T-helper 1 cell treated with Interleukin-12 subunit alpha and Interleukin-12 subunit beta and Interleukin-4 antibody, amounts not matched to agents 30 ng/mL and 1 ng/mL, for 36 hours (primary cell): ENCODE measurements around the gene PAGE3. TPM values are rescaled to one million over a fixed set of nuclear protein-coding genes. Genes with fewer than 3 reads are reported as not detected.

Experiments used
- intact Hi-C: fragments of 100-400 bp; cut with micrococcal nuclease; formaldehyde crosslinking; loops from one replicate; pipeline ENCODE4 v1.15.1; 2024
- total RNA-seq: library from RNA; stranded (reverse); gene quantifications from 2 replicates; pipeline ENCODE4 v1.2.3, GENCODE V29; 2022

Gene PAGE3, protein sequence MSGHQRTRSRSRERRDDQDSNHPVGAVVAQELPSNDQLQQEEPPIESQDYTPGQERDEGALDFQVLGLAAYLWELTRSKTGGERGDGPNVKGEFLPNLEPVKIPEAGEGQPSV
- not detected in 2 replicates for total RNA-seq

DNA sequence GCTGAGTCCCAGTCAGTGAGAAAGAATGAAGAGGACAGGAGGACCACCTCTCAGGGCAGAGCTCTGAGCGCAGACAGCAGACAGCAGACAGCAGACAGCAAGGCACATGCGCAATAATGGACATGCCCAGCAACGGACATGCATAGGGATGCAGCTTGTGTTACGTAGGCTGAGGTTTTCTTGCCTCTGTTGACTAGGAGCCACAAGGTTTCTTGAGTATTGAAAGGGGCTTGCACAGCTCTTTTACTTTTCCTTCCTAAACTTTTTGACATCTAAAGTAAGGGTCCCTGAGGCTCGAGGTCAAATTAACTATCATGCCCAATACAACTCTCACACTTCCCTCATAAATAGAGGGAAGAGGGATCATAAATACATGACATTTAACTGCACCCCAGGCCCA is at the start of gene PAGE3:
Gene PAGE3, minus strand, starts transcription at position 101 of the 400 bp plus-strand sequence. CDS start 1,013 bp downstream, outside the sequence.
- intact Hi-C loops: no loop called here

DNA sequence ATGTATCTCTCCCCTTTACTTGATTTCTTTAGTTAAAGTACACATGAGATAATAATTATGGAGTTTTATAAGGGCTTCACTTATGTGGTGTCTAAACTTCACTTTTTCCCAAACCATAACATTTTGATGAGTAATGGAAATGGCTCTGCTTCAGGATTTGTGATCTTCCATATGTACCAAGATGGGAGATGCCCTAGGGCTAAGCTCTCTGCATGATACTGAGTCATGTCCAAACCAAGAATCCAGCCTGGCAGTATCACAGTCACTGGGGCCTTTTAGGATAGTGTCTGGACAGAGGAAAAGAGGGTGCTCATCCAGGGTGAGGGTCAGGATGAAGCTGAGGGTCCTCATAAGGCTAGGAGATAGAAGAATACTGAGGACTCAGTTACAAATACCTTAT is 47.9 kb upstream of the PAGE3 start:
- intact Hi-C loops: no loop called here

DNA sequence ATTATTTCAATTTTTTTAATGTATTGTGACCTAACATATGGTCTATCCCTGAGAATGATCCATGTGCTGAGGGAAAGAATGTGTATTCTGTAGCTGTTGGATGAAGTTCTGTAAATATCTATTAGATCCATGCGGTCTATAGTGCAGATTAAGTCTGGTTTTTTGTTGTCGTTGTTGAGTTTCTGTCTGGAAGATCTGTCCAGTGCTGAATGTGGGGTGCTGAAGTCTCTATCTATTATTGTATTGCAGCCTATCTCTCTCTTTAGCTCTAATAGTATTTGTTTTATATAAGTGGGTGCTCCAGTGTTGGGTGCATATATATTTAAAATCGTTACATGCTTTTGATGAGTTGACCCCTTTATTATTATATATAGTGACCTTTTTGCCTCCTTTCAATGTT is 26.2 kb upstream of the PAGE3 start:
- intact Hi-C loops: no loop called here

DNA sequence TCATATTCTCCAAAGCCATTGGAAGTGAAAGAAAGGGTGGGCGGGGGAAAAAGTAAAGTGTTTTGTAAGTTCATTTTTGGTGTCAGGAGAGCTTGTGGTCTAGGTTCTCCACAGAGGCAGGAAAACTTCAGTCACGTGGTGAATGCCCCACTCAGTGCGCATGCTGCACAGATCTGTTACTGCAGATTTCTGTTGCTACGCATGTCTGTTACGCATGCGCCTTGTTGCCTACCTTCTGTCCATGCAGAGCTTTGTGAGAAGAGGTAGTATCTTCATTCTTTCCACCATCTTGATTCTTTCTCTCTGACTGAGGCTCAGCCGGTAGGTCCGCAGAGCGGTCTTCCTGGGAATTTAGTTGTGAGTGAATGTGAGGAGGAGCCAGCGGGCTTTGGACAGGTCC is 15.1 kb upstream of the PAGE3 start:
- intact Hi-C loops: no loop called here

DNA sequence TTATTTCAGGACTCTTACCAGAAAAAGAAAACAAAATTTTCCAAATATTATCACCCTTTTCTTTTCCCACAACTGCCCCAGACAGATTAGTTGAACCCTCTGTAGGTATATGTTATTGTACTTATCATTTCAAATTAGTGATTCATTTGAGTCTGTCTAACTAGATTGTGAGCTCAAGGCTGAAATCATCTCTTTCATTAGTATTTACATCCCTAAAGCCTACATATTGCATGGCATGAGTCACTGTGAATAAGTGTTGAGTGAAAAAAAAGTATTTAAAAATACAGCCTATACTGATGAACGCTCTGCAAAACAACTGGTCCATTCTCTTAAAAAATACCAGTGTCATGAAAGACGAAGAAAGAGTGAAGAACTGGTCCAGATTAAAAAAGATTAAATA is 3.9 kb downstream of the PAGE3 start:
- intact Hi-C loops: no loop called here

GRCh38 chrX:55253528-55253927 is 11.2 kb downstream of the PAGE3 start:
- intact Hi-C loops: no loop called here

DNA sequence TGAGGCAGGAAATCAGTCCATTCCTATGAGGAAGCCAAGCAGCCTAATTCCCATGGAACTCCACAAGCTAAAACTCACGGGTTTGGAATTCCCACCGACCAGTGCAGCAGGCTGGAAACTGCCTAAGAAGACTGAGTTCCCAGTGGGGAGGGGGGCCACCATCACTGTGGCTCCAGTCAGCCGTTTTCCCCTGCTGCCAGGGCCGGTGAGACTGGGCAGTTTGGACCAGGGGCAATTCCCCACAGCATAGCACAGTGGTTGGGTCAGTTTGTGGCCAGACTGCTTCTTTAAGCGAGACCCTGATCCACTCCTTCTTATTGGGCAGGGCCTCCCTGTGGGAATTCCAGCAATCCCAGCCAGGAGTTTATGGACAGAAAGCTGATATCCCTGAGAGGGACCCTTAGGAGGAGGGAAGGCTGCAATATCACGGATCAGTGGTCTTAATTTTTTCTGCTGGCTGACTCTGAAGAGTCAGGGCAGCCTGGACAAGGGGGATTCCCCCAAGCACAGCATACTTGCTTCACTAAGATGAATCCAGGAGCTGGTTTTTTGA is 23.9 kb downstream of the PAGE3 start:
- intact Hi-C loops: no loop called here

DNA sequence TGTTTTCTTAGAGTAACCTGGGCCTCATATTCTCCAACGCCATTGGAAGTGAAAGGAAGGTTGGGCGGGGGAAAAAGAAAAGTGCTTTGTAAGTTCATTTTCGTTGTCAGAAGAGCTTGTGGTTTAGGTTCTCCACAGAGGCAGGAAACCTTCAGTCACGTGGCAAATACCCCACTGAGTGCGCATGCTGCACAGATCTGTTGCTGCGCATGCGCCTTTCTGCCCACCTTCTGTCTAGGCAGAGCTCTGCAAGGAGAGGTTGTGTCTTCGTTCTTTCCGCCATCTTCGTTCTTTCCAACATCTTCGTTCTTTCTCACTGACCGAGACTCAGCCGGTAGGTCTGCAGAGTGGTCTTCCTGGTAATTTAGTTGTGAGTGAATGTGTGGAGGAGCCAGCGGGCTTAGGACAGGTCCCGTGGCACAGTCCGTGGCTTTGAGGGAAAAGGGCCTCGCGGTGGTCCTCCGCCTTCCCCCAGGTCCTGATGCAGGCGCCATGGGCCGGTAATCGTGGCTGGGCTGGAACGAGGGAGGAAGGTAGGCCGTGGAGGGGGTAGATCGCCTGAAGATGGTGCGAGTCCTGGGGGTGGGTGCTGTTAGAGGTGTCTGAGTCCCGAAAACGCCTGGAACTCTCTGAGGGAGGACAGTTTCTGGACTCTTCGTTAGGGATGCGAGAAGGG is 44.5 kb downstream of the PAGE3 start, which contains the start of gene PAGE5:
Gene PAGE5, plus strand, starts transcription at position 228 of the 676 bp plus-strand sequence. CDS start 1,037 bp downstream, outside the sequence.
- intact Hi-C loops: no loop called here

DNA sequence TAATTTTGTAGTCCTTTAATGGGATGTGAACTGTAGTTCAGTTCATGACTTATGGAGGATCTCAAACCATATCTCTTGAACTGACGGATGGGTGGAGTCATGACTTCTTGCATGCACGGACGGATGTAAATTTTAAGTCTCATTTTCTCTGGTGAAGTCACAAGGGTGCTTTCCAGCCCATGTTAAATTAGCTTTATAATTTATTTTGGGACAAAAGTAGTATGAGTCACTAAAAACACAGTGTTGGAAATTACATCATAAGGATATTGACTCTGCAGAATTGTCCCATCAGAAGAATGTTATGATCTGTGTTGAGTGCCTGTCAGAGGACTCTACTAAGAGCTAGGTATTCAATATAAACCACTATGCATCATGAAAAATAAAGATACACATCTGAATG is 51.3 kb downstream of the PAGE3 start:
- intact Hi-C loops: no loop called here

DNA sequence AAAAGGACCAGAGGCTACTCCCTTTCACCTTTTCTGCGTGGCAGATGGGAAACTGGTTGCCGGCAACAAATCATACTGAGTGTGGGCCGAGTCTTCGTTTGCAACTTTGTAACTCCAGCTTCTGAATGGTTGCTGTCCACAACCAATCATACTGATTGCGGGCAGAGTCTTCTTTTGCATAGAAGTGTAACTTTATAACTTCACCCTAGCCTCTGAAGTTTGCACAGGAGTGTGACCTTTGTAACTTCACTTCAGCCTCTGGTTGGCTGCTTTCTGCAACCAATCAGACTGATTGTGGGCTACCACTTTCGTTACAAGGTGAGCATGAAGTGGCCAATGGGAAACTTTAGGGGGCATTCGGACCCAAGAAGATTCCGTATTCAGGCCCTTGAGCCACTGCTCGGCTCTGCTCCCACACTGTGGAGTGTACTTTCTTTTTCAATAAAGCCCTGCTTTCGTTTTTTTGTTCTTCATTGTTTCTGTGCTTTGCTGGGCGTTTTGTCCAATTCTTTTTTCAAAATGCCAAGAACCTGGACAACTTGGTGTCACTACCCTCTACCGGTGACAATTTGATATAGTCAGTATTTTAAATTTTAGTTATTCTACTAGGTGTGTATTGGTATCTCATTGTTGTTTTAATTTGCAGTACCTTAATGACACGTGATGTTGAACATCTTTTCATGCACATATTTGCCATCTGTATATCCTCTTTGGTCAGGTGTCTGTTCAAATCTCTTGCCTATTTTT is 53.6 kb downstream of the PAGE3 start:
- intact Hi-C loops: no loop called here

Other genes starting within 250 kb of the PAGE3 start
- gene ALAS2, start 233.9 kb downstream of the PAGE3 start, total RNA-seq: not detected in 2 replicates
- 0.63 TPM in 1 of 2 replicates, not detected in the other for gene PAGE2B, start 189.9 kb downstream of the PAGE3 start, total RNA-seq
- not detected in 2 replicates for gene PAGE2, start 175.9 kb downstream of the PAGE3 start, total RNA-seq
- gene PAGE5, start 44.6 kb downstream of the PAGE3 start, total RNA-seq: not detected in 2 replicates
- 14.4 and 18.4 TPM in 2 replicates for gene MAGEH1, start 187.2 kb upstream of the PAGE3 start, total RNA-seq
- 0.98 and 1.2 TPM in 2 replicates for gene USP51, start 224.9 kb upstream of the PAGE3 start, total RNA-seq